HG02943 (cell line): ENCODE measurements around the gene SAMHD1.
"Not testable (repeated sequence)": the region's sequence is repeated elsewhere in the genome, so short reads cannot be mapped to it uniquely, and the experiment has no call there.

Experiments
- ATAC-seq: cut with Tn5 transposase; IDR thresholded peaks from one replicate; pipeline ENCODE4 v1.9.1; 2021; ENCODE audit warnings: mild to moderate bottlenecking, low read depth, moderate library complexity; ENCODE audit not compliant: unreplicated experiment

The SAMHD1 gene

GRCh38 chr20:36875702-36876472 is 75.6 kb downstream of the SAMHD1 start, which contains the start of gene TLDC2:
Gene TLDC2, plus strand, starts transcription at chr20:36876138. Its CDS starts 37 bp downstream, at chr20:36876175.
- ATAC-seq, result no peak

- ATAC-seq, result not testable (repeated sequence)
These were observed 76.4 kb downstream of the SAMHD1 start for GRCh38 chr20:36875093-36875492.

DNA sequence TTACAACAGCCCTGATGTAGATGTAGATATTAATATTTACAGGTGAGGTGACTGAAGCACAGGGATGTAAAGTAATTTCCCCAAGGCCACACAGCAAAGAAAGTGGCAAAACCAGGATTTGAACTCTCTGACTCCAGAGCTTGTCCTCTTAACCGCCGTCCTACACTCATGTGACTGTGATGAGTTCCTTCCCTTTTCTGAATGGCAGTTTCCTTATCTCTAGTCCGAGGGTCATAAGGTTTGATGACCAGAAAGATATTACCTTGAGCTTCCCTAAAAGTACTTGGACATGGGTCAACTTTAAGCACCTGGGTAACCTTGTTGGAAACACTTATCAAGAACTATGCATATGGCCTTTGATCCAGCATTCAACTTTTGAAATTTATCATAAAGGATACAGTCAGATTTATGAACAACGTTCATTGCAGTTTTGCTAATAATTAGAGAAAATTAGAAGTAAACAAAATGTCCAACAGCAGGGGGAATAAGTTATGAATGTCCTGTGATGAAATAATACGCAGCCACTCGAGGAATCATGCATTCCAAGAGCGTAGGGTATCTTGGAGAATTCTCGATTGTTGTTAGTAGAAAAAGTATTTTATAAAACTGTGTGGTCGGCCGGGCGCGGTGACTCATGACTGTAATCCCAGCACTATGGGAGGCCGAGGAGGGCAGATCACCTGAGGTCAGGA is 77.9 kb downstream of the SAMHD1 start:
- no peak for ATAC-seq

DNA sequence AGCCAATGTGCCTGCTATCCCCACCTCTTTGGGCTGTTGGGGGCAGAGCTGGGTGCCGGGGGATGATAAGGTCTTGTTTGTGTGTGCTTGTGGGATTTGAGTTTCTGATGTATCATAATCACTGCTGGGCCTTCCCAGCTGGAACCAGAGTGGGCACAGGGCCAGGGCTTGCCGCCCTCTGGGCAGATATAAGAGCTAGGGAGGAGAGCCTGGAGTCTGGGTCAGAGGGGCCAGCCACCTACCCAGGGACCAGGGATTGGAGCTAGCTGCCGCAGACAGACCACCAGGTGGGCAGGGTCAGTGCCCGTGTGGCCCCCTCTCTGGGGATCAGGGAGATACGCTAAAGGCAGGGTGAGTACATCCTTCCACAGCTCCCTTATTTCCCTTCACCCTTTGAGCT is 78.7 kb downstream of the SAMHD1 start:
- no peak for ATAC-seq

GRCh38 chr20:36871640-36872570 is 79.6 kb downstream of the SAMHD1 start:
- no peak for ATAC-seq

DNA sequence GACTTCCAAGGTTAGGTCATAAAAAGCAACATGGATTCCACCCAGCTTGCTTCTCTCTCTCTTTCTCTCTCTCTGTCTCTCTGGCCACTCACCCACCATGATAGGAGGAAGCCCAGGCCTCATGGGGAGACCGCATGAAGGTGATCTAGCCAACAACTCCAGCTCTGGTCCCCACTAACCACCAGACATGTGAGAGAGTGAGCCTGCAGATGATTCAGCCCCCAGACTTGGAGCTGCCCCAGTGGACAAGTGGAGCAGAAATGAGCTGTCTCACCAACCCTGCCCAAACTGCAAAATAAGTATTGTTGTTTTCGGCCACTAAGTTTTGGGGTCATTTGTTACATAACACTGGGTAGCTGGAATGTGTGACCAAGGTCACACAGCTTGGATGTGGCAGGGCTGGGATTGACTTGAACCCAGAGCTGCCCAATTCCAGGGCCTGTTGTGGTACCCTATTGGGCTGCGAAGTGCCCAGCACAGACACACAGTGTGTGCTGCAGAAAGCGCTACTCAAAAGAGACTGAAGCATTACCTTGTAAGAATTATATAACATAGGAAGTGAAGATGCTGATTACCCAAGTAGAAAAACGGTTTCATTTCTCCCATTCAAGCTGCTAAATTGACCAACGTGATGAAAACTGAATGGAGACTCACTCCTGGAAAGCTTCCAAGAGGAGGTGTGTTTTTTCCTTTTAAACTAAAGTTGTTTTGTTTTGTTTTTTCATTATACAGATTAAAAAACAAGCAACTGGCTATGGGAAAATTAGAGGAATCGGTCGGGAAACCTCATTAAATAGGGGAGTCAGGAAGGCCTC is 84.6 kb downstream of the SAMHD1 start:
- no peak for ATAC-seq

GRCh38 chr20:36866164-36866563 is 85.3 kb downstream of the SAMHD1 start:
- no peak for ATAC-seq

DNA sequence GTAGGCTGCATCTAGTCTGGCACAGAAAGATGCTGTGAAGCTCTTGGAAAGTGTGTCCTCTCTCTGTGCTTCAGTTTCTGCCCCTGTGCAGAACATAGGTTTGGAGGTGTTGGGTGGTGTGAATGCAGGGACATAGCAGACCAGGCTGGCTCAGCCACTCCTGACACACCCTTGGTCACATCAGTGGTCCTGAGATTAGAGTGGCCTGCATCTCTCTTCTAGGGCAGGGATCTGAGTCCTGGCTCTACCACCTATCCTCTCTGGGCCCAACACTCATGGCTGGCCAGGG is 85.7 kb downstream of the SAMHD1 start:
- ATAC-seq, result no peak

GRCh38 chr20:36865076-36865860 is 86.2 kb downstream of the SAMHD1 start:
- ATAC-seq, result no peak

DNA sequence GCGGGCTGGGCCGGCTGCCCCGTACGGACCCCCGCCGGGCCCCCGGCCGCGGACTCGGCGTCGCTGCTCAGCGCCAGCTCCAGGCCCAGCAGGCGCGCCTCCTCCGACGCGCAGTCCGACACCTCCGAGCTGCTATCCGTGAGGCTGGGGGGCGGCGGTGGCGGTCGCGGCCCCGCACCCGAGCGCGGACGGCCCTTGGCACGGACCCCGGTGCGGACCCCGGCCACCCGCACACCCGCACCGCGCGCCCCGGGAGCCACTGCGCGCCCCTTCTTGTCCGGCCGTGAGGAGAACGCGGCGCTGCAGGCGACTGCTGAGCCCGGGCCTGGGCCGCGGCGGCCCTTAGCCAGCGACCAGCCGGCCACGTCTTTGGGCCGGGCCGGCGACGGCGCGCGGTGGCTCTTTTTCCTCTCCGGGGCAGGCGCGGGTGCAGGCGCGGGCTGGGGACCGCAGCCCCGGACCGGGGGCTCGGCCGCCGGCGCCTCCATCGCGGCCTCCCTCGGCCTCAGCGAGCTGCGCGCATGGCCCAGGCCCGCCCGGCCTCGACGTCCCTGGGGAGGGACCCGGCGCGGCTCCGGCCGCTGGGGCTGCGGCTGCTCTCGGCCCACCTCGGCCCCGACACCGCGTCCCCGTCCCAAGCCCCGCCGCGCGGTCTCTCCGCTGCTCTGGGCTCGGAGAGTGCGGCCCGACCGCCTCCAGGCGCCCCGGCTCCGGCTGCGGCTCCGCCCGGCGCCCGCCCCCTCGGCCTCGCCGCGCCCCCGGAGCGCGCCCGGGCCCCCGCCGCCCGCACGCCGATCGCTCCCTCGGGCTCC is 88.4 kb downstream of the SAMHD1 start:
- peak; percentile 44 for ATAC-seq

DNA sequence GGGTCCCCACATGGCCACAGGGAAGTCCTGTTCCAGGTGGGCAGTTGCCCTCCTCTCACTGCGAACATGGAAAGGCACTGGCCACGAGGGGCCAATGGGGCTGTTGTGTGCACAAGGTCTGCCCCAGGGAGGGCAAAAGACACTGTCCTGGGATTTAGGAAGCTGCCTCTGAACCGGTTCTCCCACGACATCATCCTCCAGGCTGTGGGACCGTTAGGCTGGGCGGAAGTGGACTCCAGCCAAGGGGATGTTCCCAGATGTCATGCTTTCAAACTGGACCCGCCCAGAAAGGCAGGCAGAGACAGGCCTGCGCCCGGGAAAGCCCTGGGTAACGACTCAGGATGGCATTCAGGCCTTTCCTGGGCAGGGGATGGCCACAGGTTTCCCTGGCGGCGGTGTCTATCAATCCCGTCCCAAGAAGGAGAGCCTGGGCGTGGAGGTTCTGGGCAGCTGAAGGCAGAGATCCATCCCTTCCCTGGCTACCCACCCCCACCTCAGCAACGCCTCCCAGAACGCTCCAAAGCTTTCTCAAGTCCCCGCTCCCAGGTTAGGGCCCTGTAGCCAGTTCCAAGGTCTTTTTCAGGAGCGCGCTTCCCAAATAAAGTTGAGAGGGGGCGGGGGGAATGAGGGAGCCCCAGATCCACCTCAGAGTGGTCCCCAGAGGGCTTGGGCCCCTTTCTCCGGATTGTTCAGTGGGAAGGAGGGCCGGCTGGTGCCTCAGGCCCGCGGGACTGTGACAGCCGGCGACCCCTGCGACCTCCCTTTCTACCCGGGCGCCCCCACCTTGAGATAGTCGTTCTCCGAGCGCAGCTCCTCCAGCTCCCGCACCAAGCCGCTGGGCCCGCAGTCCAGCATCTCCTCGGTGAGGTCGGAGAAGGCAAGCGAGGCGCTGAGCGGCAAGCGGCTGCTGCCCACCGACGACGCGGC is 89.4 kb downstream of the SAMHD1 start:
- no peak for ATAC-seq

DNA sequence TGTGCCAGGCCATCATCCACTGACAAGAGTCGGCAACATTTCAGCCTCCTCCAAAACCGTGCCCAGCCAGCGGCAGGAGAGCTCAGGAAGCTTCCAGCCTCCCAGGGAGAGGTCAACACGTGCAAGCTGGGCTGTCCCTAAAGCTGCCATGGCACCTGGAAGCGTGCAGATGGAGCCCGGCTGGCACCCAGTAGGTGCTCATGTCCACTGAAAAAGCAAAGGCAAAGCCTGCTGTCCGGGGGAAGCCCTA is 90.0 kb downstream of the SAMHD1 start:
- ATAC-seq, result no peak

DNA sequence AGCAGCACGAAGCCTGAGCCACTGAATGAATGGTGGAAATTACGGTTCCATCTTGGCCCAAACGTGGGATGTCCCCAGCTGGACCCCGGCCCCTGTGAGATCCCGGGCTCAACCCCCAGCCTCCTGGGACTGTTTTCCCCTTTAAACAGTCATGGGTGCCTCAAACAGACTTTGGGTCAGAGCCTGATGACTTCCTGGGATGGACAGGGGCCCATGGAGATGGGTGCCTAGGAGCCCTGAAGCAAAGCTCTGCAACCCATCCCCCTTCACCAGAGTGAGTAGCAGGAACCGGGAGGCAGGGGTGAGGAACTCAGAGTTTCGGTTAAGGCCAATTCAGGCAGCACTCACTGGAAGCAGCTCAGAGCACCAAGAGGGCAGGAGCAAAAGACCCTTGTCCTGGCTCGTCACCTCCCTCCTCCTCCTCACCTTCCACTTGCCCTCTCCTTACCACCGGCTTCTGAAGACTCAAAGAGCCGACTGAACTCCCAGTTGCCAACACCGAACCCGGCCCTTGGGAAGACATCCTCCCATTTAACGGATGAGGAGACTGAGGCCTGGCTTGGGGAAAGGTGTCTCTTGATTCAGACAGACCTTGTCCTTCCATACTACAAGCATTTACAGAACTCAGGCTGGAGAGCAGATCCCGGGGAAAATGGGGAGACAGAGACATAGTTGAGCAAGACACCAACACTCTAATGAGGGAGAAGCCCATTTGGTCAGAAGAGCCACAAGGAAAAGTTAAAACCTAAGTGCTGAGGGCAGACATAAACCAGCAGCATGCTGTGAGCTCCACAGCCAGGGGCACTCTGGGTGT is 90.5 kb downstream of the SAMHD1 start:
- no peak for ATAC-seq

DNA sequence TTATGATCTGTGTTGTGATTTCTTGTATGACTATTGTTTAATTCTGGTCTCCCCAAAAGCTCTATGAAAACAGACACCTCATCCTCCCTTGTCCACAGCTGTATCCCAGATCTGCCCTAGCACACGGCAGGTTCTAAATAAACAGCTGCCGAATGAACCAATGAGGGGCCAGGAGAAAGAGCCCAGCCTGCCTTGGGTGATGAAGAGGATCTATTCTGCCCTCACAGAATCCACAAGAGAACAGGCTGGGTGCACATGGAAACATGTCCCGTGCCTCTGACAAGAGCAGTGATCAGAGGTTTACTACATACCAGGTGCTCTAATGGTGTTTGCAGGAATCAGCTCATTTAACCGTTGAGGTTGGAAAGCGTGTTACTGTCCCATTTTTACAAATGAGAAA is 91.2 kb downstream of the SAMHD1 start:
- no peak for ATAC-seq

GRCh38 chr20:36859700-36860330 is 91.7 kb downstream of the SAMHD1 start:
- no peak for ATAC-seq

GRCh38 chr20:36859282-36859555 is 92.3 kb downstream of the SAMHD1 start:
- ATAC-seq, result no peak
